DOHH2 (cell line): Measurements from ENCODE around the gene BIRC3.

Experiments used
- H3F3A ChIP-seq: fragments of 200-600 bp; sonication (generic), shearing (Covaris generic); 2 replicates; pipeline ENCODE4 v1.6.0; 2016; ENCODE audit warnings: antibody characterized with exemption, mild to moderate bottlenecking; ENCODE audit not compliant: control insufficient read depth, insufficient read depth
- H3K27ac ChIP-seq: fragments of 200-600 bp; sonication (generic); 2 replicates; pipeline ENCODE4 v1.5.1; 2014; ENCODE audit warnings: low read depth, mild to moderate bottlenecking, low read length, moderate library complexity
- H3K27me3 ChIP-seq: fragments of 200-600 bp; sonication (generic); 2 replicates; pipeline ENCODE4 v1.6.1; 2014; ENCODE audit warnings: mild to moderate bottlenecking, low read length, mixed read lengths; ENCODE audit not compliant: control insufficient read depth
- H3K36me3 ChIP-seq: fragments of 200-600 bp; sonication (generic); 2 replicates; pipeline ENCODE4 v1.6.1; 2014; ENCODE audit warnings: mild to moderate bottlenecking, low read length, moderate library complexity, mixed read lengths; ENCODE audit not compliant: control insufficient read depth
- H3K4me1 ChIP-seq: fragments of 200-600 bp; sonication (generic); 2 replicates; pipeline ENCODE4 v1.6.1; 2014; ENCODE audit warnings: mild to moderate bottlenecking, low read length, mixed read lengths; ENCODE audit not compliant: control insufficient read depth
- H3K4me2 ChIP-seq: fragments of 200-600 bp; sonication (generic); 2 replicates; pipeline ENCODE4 v1.6.0; 2014; ENCODE audit warnings: mild to moderate bottlenecking, low read length, moderate library complexity
- H3K4me3 ChIP-seq: fragments of 200-600 bp; sonication (generic); 2 replicates; pipeline ENCODE4 v1.5.1; 2014; ENCODE audit warnings: mild to moderate bottlenecking, low read length, mixed read lengths
- H3K79me2 ChIP-seq: fragments of 200-600 bp; sonication (generic); 2 replicates; pipeline ENCODE4 v1.6.1; 2014; ENCODE audit warnings: mild to moderate bottlenecking, low read length, mixed read lengths; ENCODE audit not compliant: control insufficient read depth
- H3K9me2 ChIP-seq: fragments of 200-600 bp; sonication (generic); replicated peaks from 2 replicates; pipeline ENCODE4 v1.6.1; 2014; ENCODE audit warnings: mild to moderate bottlenecking, low read length, mixed read lengths; ENCODE audit not compliant: control insufficient read depth
- H3K9me3 ChIP-seq: fragments of 200-600 bp; sonication (generic); 2 replicates; pipeline ENCODE4 v1.6.1; 2014; ENCODE audit warnings: antibody characterized with exemption, low read length, mixed read lengths; ENCODE audit not compliant: control insufficient read depth, insufficient read depth
- H4K20me1 ChIP-seq: fragments of 200-600 bp; sonication (generic); 2 replicates; pipeline ENCODE4 v1.6.0; 2014; ENCODE audit warnings: low read depth, mild to moderate bottlenecking, antibody characterized with exemption, low read length, moderate library complexity; ENCODE audit not compliant: control insufficient read depth, insufficient read depth
- EZH2phosphoT487 ChIP-seq: fragments of 200-600 bp; sonication (generic); IDR thresholded peaks from 2 replicates; pipeline ENCODE4 v1.6.1; 2017; ENCODE audit warnings: borderline replicate concordance, mild to moderate bottlenecking, antibody characterized with exemption, low read length, moderate library complexity, mixed read lengths
- TF ChIP-seq, protein P1 (sequence below): fragments of 200-600 bp; sonication (generic); IDR thresholded peaks from one replicate; pipeline ENCODE4 v1.5.1; 2014; ENCODE audit warnings: antibody characterized with exemption, mild to moderate bottlenecking, low read depth, low read length; ENCODE audit not compliant: poor library complexity, severe bottlenecking

BIRC3 gene

GRCh38 chr11:102306048-102306597 lies 11.2 kb upstream of the BIRC3 start:
- Histone ChIP-seq H3K4me3 (peak overlapping the region; percentile 42), H3K9me3 (peaks cover 5% of the 10 kb centered on the region; the same call in 1 of the 2 replicates), H3K36me3 (no peaks in the 10 kb centered on the region), H3K4me1 (peaks cover 25% of the 10 kb centered on the region), H3F3A (no peaks in the 10 kb centered on the region), H3K27ac (peak overlapping the region; percentile 31), H3K27me3 (no peaks in the 10 kb centered on the region), H4K20me1 (no peaks in the 10 kb centered on the region), H3K79me2 (no peaks in the 10 kb centered on the region), H3K4me2 (peak overlapping the region; percentile 55), H3K9me2 (no peaks in the 10 kb centered on the region)
- TF ChIP-seq EZH2phosphoT487: no peak
- TF ChIP-seq, protein P1, sequence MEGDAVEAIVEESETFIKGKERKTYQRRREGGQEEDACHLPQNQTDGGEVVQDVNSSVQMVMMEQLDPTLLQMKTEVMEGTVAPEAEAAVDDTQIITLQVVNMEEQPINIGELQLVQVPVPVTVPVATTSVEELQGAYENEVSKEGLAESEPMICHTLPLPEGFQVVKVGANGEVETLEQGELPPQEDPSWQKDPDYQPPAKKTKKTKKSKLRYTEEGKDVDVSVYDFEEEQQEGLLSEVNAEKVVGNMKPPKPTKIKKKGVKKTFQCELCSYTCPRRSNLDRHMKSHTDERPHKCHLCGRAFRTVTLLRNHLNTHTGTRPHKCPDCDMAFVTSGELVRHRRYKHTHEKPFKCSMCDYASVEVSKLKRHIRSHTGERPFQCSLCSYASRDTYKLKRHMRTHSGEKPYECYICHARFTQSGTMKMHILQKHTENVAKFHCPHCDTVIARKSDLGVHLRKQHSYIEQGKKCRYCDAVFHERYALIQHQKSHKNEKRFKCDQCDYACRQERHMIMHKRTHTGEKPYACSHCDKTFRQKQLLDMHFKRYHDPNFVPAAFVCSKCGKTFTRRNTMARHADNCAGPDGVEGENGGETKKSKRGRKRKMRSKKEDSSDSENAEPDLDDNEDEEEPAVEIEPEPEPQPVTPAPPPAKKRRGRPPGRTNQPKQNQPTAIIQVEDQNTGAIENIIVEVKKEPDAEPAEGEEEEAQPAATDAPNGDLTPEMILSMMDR: peak; percentile 39

- H3K27ac ChIP-seq: peak overlapping the region; percentile 31
- H3K4me2 ChIP-seq: peak overlapping the region; percentile 55
- no peaks in the 10 kb centered on the region for H4K20me1 ChIP-seq
These were observed 10.2 kb upstream of the BIRC3 start for GRCh38 chr11:102306817-102307726.

DNA sequence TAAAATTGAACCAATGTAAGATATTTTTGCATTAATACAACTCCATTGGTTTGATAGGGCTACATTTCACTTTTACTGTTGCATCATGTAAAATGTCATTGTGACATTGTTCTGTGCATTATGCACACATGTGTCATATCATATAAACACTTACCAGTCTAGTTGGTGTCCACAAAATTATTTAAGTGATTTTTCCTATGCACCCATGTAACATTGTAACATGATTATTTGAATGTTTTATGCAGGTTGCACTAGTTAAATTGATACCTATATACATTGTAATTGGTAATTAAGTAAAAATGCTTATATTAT lies 9.6 kb upstream of the BIRC3 start:
- no peak overlapping the region for H3K4me3 ChIP-seq
- TF ChIP-seq, protein P1: no peak
- no peak for TF ChIP-seq EZH2phosphoT487
- H3K79me2 ChIP-seq: no peaks in the 10 kb centered on the region
- no peaks in the 10 kb centered on the region for H3K27me3 ChIP-seq
- H3F3A ChIP-seq: no peaks in the 10 kb centered on the region
- H4K20me1 ChIP-seq: no peaks in the 10 kb centered on the region
- no peaks in the 10 kb centered on the region for H3K9me3 ChIP-seq
- H3K9me2 ChIP-seq: no peaks in the 10 kb centered on the region
- no peak overlapping the region for H3K27ac ChIP-seq
- H3K4me1 ChIP-seq: peaks cover 27% of the 10 kb centered on the region
- H3K4me2 ChIP-seq: no peak overlapping the region
- H3K36me3 ChIP-seq: no peaks in the 10 kb centered on the region

More at GRCh38 chr11:102306817-102307726, 10.2 kb upstream of the BIRC3 start:
- peaks cover 25% of the 10 kb centered on the region for H3K4me1 ChIP-seq
- TF ChIP-seq, protein P1: no peak
- no peak for TF ChIP-seq EZH2phosphoT487
- no peaks in the 10 kb centered on the region for H3F3A ChIP-seq
- peak overlapping the region; percentile 42 for H3K4me3 ChIP-seq
- H3K79me2 ChIP-seq: no peaks in the 10 kb centered on the region
- H3K36me3 ChIP-seq: no peaks in the 10 kb centered on the region
- no peaks in the 10 kb centered on the region for H3K27me3 ChIP-seq
- H3K9me3 ChIP-seq: no peaks in the 10 kb centered on the region
- no peaks in the 10 kb centered on the region for H3K9me2 ChIP-seq
